Transverse colon (tissue), 4 donors: ENCODE data around the gene TBC1D10B. TPM values are rescaled to one million over a fixed set of nuclear protein-coding genes. Genes with fewer than 3 reads are reported as not detected.
"Not testable (repeated sequence)": the region's sequence is repeated elsewhere in the genome, so short reads cannot be mapped to it uniquely, and the experiment has no call there.

ENCODE experiments used
- DNase-seq: peaks from one replicate; pipeline ENCODE4 v3.0.0-alpha.2; 2019
- H3K27ac ChIP-seq, 4 donors: fragments of 200-600 bp; sonication (generic); 2 replicates each; pipeline ENCODE4 v1.5.1; 2016 to 2018; ENCODE audit warnings: inconsistent platforms in 4 of 4
- H3K27me3 ChIP-seq: fragments of 200-600 bp; sonication (generic); 2 replicates; pipeline ENCODE4 v1.5.1; 2017; ENCODE audit warnings: inconsistent platforms
- H3K36me3 ChIP-seq, 4 donors: fragments of 200-600 bp; sonication (generic); 2 replicates each; pipeline ENCODE4 v1.5.1; 2017 to 2019; ENCODE audit warnings: inconsistent platforms in 4 of 4
- H3K4me1 ChIP-seq, 4 donors: fragments of 200-600 bp; sonication (generic); 2 replicates each; pipeline ENCODE4 v1.5.1; 2017 to 2020; ENCODE audit warnings: inconsistent platforms in 4 of 4
- H3K4me3 ChIP-seq, 4 donors: fragments of 200-600 bp; sonication (generic); 1 replicate in 1 of 4; 2 replicates in 3 of 4; pipeline versions ENCODE4 v1.5.1 to v1.6.1; 2017 to 2019; ENCODE audit warnings: inconsistent platforms in 4 of 4
- H3K9me3 ChIP-seq, 2 donors: fragments of 200-600 bp; sonication (generic); 2 replicates each; pipeline ENCODE4 v1.5.1; 2017 to 2019; ENCODE audit warnings: inconsistent platforms in 2 of 2
- POLR2A ChIP-seq: fragments of 450-650 bp; IDR thresholded peaks from one replicate; pipeline ENCODE4 v1.6.1; 2016; ENCODE audit warnings: antibody characterized with exemption, mild to moderate bottlenecking, moderate library complexity
- POLR2AphosphoS5 ChIP-seq, 3 donors: sonication (generic); formaldehyde crosslinking; IDR thresholded peaks; one replicate each; pipeline ENCODE4 v1.6.1; 2016; ENCODE audit warnings: antibody characterized with exemption in 3 of 3
- WGBS, 2 donors: methylation state at CpG; one replicate each; pipeline ENCODE4 v1.1.5; 2018; ENCODE audit warnings: low coverage in 1 of 2; 5-methylcytosine and 5-hydroxymethylcytosine counted together
- in situ Hi-C, 4 donors: fragments of 200-750 bp; cut with MboI; loops; one replicate each; pipeline versions ENCODE4 v1.15.0 to v1.15.1; 2017; ENCODE audit warnings: low sequenced_read_pairs in 3 of 4, low pct_ligation_motif_present in 1 of 4, low pct_unique_long_range_greater_than_20kb in 1 of 4
- intact Hi-C: fragments of 100-400 bp; cut with DNase I; formaldehyde crosslinking; loops from one replicate; pipeline ENCODE4 v1.15.1; 2023; ENCODE audit warnings: low total_unique reads
- small RNA-seq, 4 donors: library from RNA; depleted of rRNA; stranded (forward); fragments of <200 nt; gene quantifications; one replicate each; pipeline ENCODE3, GENCODE V24; 2016
- total RNA-seq, 4 donors: library from RNA; depleted of rRNA; stranded (reverse); fragments of >200 nt; gene quantifications; one replicate each; pipeline ENCODE4 v1.1.0, GENCODE V29; 2016

Gene TBC1D10B
- total RNA-seq, 4 donors from 2014 or later, result 32.5 to 62.9 (median 40.3) TPM

- in situ Hi-C loops, intact Hi-C loops, H3K36me3 ChIP-seq, H3K27me3 ChIP-seq, H3K9me3 ChIP-seq: not testable (repeated sequence)
- WGBS, 2 donors, result 0 to 1% methylated on average over 5 to 49 of the region's 70 CpGs
- Histone ChIP-seq H3K4me3 (peak overlapping the region; percentile 71 to 95 (median 83)), H3K4me1 (peaks cover 4 to 13% (median 8%) of the 10 kb centered on the region in 4 donors), H3K27ac (peak overlapping the region; percentile 96 to 100 (median 98))
- TF ChIP-seq POLR2A (peak; percentile 93), POLR2AphosphoS5 (IDR thresholded peaks at IDR 0.05) (peak; percentile 61 to 87 (median 85))
- DNase-seq, result peak; percentile 90
Observed at GRCh38 chr16:30335028-30335597, 35.2 kb downstream of the TBC1D10B start.

GRCh38 chr16:30334473-30334989 lies 35.8 kb downstream of the TBC1D10B start:
- 1% methylated on average over 10 of the region's 33 CpGs; no CpG with 5 or more reads in 1 of the 2 donors for whole genome bisulfite sequencing, 2 donors
- intact Hi-C loops, in situ Hi-C loops, H3K9me3 ChIP-seq, H3K36me3 ChIP-seq, H3K27me3 ChIP-seq: not testable (repeated sequence)
- Histone ChIP-seq H3K4me1 (peaks cover 4 to 16% (median 8%) of the 10 kb centered on the region in 4 donors), H3K27ac (peak overlapping the region; percentile 96 to 100 (median 98)), H3K4me3 (peak overlapping the region; percentile 47 to 95 (median 83))
- DNase-seq, result peak; percentile 90

GRCh38 chr16:30324220-30324619 lies 46.1 kb downstream of the TBC1D10B start:
- intact Hi-C loops, in situ Hi-C loops, DNase-seq, H3K4me1 ChIP-seq, H3K4me3 ChIP-seq, H3K27me3 ChIP-seq, H3K9me3 ChIP-seq, H3K27ac ChIP-seq, H3K36me3 ChIP-seq: not testable (repeated sequence)
- 94 to 100% methylated on average over 4 to 6 of the region's 6 CpGs for WGBS, 2 donors

DNA sequence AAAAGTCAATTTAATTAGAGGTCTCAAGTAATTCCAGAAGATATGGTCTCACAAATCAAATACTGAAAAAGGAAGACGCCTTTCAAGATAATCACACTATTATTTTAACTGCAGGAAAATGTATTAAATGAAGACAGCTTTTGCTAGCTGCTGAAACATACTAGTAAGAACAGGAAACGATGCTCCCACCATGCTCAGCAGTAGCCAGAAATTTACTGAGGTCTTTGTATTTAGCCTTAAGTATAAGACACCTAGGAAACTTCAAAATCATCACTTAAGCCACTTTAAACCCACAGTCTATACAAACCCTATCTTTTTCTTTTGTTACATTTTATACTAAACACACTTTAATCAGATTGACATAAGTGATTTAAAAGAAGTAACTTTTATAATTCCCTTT lies 51.6 kb downstream of the TBC1D10B start:
- H3K9me3 ChIP-seq, H3K4me1 ChIP-seq, H3K36me3 ChIP-seq, DNase-seq, in situ Hi-C loops, intact Hi-C loops, H3K4me3 ChIP-seq, H3K27me3 ChIP-seq, H3K27ac ChIP-seq: not testable (repeated sequence)
- 78 to 80% methylated on average over 1 to 2 of the region's 2 CpGs for WGBS, 2 donors

DNA sequence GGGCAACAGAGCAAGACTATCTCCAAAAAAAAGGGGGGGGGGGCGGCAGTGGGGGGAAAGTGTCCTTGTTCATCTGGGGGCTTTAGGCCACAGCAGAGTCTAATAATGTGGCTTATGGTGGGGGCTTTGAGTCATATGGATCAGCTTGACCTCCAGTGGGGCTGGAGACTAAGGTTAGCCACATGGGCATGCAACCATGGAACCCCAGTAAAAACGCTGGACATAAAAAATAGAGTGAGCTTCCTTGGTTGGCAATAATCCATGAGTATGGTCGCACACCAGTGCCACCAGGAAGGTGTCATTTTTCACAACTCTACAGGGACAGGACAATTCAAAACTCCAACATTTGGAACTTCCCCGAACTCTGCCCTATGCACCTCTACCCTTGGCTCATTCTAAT lies 59.4 kb downstream of the TBC1D10B start:
- H3K27me3 ChIP-seq, H3K36me3 ChIP-seq, in situ Hi-C loops, H3K4me1 ChIP-seq, intact Hi-C loops, DNase-seq, H3K27ac ChIP-seq, H3K4me3 ChIP-seq, H3K9me3 ChIP-seq: not testable (repeated sequence)
- WGBS, 2 donors, result 80% methylated on average over 1 of the region's 4 CpGs; no CpG with 5 or more reads in 1 of the 2 donors

DNA sequence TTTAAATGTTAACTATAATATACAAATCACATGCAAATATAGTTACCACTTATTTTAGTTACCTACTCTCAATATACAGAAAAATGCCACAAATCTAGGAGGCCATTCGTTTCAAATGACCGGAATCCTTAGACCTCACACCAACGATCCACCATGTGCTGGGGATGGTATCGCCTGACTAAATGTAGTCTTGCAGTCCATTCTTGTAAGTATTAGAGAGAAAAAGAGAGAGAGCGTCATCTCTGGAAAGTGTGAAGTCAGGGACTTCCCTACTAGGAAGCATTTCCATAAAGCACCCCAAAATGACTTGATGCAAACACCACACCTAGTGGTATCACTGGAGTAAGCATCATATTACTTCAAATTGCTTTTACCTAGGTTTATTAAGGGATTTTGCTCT lies 61.0 kb downstream of the TBC1D10B start:
- H3K4me1 ChIP-seq, H3K36me3 ChIP-seq, in situ Hi-C loops, DNase-seq, H3K27ac ChIP-seq, intact Hi-C loops, H3K27me3 ChIP-seq, H3K9me3 ChIP-seq, H3K4me3 ChIP-seq: not testable (repeated sequence)
- WGBS, 2 donors, result 85 to 87% methylated on average over 3 to 5 of the region's 5 CpGs

Small RNA genes within 50 kb of the gene (small RNA-seq; reads per million reads assigned to genes)
- gene RF00406, result 0 to 1.4 (median 0.44) reads per million in 4 donors

Other genes starting within 250 kb of the TBC1D10B start
- gene MAPK3, start 247.3 kb downstream of the TBC1D10B start, total RNA-seq, result 100 to 1,000 TPM; 226 to 448 (median 244) TPM
- gene CORO1A, start 186.9 kb downstream of the TBC1D10B start, total RNA-seq, result 10 to 100 TPM in 3 of 4 donors, 1 to 10 TPM in 1; 5.6 to 30.2 (median 24.0) TPM
- gene BOLA2B, start 176.8 kb downstream of the TBC1D10B start, total RNA-seq, result 1,000 to 10,000 TPM in 1 of 4 donors, 100 to 1,000 TPM in 2, 10 to 100 TPM in 1; 39.6 to 1,391 (median 605) TPM
- 100 to 1,000 TPM; 118 to 327 (median 158) TPM for gene SLX1A, start 176.6 kb downstream of the TBC1D10B start, total RNA-seq
- 100 to 1,000 TPM in 1 of 4 donors, 10 to 100 TPM in 3; 55.4 to 864 (median 58.7) TPM for gene SULT1A3, start 171.2 kb downstream of the TBC1D10B start, total RNA-seq
- 1 to 10 TPM; 2.4 to 6.4 (median 5.2) TPM for gene NPIPB13, start 122.0 kb downstream of the TBC1D10B start, total RNA-seq
- 10 to 100 TPM; 25.8 to 41.1 (median 33.0) TPM for gene CD2BP2, start 15.2 kb downstream of the TBC1D10B start, total RNA-seq
- gene MYL11, start 4.3 kb upstream of the TBC1D10B start, total RNA-seq, result 1 to 10 TPM in 1 of 4 donors, not detected in 3; 6.3 TPM
- 1 to 10 TPM; 2.8 to 9.8 (median 4.8) TPM for gene SEPTIN1, start 12.1 kb upstream of the TBC1D10B start, total RNA-seq
- gene ZNF48, start 24.9 kb upstream of the TBC1D10B start, total RNA-seq, result 10 to 100 TPM in 1 of 4 donors, 1 to 10 TPM in 2, not detected in 1; 5.8 to 10.5 (median 7.0) TPM
- gene ZNF771, start 37.1 kb upstream of the TBC1D10B start, total RNA-seq, result 10 to 100 TPM in 3 of 4 donors, 1 to 10 TPM in 1; 7.4 to 28.1 (median 15.1) TPM
- gene DCTPP1, start 59.5 kb upstream of the TBC1D10B start, total RNA-seq, result 10 to 100 TPM; 35.2 to 74.1 (median 50.0) TPM
- 100 to 1,000 TPM in 3 of 4 donors, 10 to 100 TPM in 1; 86.7 to 218 (median 151) TPM for gene SEPHS2, start 75.4 kb upstream of the TBC1D10B start, total RNA-seq
- 10 to 100 TPM in 2 of 4 donors, 1 to 10 TPM in 2; 1.8 to 33.7 (median 6.7) TPM for gene ITGAL, start 102.2 kb upstream of the TBC1D10B start, total RNA-seq
- 100 to 1,000 TPM in 1 of 4 donors, 10 to 100 TPM in 3; 54.7 to 116 (median 74.9) TPM for gene ZNF768, start 156.1 kb upstream of the TBC1D10B start, total RNA-seq
- 10 to 100 TPM; 16.0 to 25.7 (median 16.8) TPM for gene ZNF747, start 164.4 kb upstream of the TBC1D10B start, total RNA-seq
- gene ZNF764, start 187.9 kb upstream of the TBC1D10B start, total RNA-seq, result 10 to 100 TPM; 17.9 to 48.0 (median 23.2) TPM
- 10 to 100 TPM; 22.9 to 64.3 (median 43.5) TPM for gene ZNF688, start 201.2 kb upstream of the TBC1D10B start, total RNA-seq
- 100 to 1,000 TPM in 1 of 4 donors, 10 to 100 TPM in 3; 17.2 to 131 (median 20.5) TPM for gene ZNF785, start 215.2 kb upstream of the TBC1D10B start, total RNA-seq
- gene ZNF689, start 239.9 kb upstream of the TBC1D10B start, total RNA-seq, result 10 to 100 TPM in 1 of 4 donors, 1 to 10 TPM in 3; 3.4 to 77.1 (median 8.1) TPM